ENCODE measurements around the gene EFCAB11.

- TF ChIP-seq POLR2A (IDR thresholded peaks at IDR 0.05), result no peak
- no peak for TF ChIP-seq CTCF (IDR thresholded peaks at IDR 0.05)
These were observed 24.1 kb upstream of the EFCAB11 start for GRCh38 chr14:89978656-89979055.
